ENCODE measurements around the gene HTT.

Gene HTT

DNA sequence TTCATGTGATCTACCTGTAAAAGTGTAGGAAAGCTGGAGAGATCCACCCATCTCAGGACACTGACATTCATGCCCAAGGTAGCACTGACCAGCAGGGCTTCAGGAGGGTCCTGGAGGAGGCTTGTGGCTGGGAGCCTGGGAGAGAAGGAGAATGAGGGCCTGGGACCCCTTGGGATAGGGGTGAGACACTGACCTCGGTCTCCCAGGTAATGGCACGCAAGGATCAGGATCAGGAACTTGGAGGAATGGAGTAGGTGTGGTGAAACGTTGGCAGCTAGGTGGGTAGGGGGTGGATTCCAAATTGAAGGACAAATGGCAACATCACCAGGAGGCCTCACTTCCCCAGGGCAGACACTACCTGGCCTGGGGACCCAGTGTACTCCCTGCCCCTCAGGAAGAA is 206.0 kb downstream of the HTT start:
- no peak for DNase-seq

DNA sequence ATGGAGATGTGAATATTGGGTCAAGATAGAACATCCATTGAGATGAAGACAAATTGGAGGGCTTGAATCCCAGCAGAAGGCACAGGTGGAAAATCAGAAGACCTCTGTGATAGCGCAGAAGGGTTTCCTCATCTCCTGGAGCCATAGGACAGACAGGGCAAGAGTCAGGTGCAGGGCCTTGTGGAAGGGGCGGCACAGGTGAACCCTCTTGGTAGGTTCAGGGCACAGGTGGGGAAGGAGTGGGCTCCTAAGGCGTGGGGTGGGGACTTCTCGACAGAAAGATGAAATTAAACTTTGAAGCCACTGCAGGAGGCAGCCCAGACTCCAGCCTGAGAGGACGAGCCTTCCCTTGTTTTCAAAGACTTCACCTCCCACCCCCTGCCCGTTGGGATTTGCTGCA is 209.0 kb downstream of the HTT start:
- no peak for DNase-seq

DNA sequence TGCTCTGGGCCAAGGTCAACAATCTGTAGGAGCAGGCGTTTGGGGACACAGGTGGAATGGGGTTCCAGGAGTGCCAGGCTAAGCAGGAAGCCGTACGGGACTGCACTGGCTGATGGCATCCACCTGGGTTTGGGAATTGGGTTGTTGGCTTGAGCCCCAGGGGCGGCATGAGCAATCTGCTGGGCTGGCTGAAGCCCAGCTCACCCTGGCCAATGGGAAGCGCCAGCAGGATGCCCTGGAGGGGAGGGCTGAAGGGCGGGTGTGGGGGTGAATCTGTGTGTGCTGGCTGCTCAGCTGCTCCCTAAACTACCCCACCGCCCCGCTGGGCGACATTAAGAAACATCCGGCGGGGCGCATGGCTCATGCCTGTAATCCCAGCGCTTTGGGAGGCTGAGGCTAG is 209.4 kb downstream of the HTT start:
- no peak for DNase-seq

DNA sequence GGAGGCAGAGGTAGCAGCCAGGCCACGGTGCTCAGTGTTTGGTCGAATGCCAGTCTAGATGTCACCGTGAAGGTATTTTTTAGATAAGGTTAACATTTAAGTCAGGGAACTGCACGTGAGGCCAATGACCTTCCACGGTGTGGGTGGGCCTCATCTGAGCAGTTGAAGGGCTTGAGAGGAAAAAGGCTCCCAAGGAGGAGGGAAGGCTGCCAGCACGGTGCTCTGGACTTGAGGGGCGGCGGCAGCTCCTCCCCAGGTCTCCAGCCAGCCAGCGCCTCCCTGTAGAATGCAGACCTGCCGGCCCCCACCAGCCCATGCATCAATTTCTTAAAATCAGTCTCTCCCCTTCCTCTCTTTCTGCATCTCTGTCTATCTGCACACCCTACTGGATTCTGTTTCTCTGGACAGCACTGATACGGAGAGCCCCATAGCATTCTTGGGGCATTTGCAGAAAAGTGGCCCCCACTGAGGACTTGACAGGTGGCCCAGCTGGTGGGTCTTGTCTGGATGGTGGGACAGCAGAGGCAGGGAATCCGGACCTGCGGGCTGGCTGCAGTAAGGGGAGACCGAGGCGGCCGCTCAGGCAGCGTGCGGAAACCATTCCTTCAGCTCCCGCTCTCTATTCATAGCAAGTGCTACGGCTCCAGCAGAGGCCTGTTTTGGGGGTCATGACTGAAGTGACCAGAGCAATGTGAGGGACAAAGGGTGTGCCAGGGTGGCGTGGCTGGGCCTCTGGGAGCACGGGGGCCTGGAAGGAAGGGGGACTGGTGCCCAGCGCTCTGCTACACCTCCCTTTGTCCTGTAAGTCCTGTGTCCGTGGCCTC is 210.5 kb downstream of the HTT start:
- no peak for DNase-seq

DNA sequence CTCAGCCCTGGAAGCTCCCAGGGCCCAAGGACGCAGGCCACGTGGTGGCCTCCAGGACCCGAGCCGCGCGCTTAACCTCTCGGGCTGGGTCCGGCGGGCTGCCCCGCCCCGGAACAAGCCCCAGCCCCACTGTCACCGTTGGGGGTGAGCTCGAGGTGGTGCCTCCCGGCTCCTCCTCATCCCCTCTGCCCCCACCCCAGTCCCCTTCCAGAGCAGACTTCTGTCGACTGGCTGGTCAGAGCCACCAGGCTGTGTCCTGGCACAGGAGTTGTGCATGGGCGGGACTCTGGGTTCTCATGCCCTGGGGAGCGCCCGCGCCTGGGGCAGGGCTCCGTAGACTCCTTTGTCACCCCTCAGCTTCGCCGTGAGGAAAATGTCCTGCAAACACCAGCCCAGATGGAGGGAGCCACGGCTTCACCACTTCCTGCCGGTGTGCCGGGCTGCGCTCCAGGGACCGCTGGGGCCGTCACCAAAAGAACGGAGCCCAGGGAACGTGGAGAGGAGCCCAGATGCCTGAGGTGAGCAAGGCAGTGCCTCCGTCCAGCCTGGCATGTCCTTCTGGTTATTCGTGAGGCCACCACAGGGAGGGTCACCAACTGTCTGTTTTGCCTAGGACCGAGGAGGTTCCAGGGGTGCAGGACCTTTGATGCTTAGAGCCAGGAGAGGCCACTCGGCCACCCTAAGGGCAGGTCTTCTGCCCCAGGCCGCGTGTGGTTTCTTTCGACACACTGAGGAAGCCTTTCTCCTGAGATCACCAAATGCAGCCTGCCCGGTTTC is 211.3 kb downstream of the HTT start:
- peak; percentile 70 for DNase-seq

DNA sequence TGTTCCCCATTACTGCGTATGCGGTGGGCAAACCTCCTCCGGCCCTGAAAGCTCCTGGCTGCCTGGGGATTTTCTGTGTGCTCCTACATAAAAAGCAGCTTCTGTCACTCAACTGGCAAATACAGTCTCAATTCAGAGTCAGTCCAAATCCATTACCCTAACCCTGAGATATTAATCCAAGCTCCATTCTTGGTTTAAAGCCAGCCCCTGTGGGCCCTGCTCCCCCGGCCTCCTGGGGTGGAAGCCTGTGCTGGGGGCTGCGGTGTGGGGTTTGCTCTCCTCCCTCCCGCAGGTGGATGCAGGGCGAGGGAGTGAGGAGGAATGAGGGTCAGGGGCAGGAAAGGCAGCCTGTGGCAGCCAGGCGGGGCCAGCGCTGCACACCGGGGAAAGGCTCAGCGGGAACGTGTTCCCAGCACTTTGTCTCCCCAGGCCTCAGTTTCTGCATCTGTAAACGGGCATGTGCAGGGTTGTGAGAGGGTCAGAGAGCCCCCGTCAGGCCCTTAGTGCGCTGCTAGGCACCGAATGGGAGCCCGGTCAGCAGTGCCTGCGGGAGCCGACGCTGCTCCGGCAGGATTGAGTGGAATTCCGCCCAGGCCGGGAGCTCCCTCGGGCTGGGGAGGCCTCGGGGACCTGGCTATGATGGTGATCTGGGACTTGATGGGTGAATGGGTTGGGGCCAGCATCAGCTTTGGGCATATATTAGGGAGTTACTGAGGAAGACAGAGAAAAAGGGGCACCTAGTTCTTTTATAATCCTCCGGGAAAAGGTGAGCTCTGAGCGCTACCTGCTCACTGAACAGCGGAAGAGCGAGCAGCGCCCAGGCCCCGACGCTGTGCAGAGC is 212.1 kb downstream of the HTT start:
- DNase-seq: no peak

DNA sequence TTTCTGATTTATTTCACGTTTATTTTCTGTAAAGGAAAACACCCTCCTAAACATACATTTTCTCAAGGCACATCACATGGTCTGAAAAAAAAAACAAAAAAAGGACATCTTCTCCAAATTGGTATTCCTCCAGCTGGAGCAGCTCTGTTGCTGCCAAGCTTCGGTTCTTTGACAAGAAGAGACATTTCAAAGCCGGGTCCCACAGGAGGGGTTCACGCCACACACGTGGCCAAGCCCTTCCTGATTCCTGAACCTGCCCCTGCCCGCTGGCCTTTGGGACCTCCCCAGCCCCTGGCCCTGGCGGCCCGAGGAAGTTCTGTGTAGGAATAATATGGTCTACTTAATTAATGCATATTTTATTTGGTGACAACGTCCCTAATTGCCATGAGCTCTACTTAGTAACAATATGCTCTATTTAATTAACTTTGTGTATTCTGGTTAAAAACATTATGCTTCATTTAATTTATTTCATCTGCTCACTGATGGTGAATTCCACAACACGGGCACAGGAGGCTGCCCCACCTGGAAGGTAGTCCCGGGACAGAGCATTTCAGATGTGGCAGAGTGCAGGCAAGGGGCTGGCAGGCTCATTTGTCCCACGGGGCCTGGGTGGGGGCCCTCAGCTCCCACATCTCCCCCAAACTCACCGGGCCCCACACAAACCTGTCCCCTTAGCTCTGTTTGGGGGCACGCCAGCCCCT is 212.9 kb downstream of the HTT start:
- DNase-seq: peak; percentile 21

DNA sequence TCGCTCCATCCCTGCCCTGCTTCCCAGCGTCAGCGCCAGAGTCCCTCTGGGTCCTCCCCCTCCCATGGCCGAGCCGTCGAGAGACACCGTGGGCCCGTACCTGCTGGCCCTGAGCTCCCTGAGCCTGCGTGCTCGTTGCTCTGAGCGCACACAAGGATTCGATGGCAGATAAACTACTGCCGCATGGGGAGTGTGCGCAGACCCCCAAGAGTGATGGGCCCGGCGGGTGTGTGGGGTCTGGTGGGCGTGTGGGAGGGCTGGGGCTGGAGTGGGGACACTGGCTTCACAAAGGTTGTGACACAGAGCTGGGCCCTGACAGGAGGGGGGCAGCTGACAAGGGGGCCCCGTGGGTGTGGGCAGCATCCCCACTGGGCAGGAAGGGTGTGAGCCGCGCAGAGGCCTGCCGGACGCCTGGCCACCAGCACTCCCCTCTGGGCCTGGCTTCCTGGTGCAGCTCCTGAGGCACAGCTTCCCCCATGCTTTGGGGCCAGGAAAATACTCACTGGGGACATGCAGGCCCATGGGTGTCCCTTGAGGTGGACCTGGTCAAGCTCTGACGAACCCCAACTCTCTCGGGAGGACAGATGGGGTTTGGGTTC is 213.6 kb downstream of the HTT start:
- no peak for DNase-seq

DNA sequence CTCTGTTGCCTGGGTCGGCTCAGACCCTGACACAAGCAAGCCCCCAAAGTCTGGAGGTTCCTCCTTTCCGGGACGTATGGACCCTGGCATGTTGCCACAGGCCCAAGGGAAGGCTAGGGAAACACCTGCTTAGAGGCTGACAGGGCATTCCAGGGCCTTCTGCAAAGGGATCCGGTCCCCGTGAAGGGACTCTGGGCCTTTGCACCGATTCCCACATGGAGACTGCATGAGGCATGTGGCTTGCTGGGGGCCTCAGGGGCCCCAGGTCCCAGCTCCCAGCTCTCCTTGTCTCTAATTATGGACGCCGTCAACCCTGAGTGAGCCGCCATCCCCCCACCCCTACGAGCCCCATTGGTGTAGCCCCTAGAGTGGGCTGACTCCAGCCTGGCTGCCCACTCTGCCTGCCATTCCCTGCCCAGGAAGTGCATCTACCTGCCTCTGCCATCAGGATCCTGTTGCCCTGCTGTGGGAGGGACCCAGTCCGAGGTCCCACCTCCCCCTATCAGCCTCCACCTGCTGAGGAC is 214.2 kb downstream of the HTT start:
- no peak for DNase-seq

DNA sequence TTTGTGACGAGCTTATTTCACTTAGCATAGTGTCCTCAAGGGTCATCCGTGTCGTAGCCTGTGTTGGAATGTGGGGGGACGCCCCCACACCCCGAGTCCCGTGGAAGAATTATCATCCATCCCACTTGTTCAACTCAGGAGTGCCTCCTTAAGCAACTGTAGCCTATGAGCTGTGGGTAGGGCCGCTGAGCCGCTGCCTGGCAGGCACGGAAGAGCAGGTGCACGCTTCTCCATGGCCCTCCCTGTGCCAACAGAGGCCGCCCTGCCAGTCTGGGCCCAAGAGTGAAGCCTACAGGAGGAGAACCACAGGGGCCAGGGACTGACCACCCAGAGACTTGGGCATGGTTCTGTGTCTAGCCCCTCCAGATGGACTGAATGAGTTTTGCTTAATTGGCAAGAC is 216.0 kb downstream of the HTT start:
- DNase-seq: no peak

DNA sequence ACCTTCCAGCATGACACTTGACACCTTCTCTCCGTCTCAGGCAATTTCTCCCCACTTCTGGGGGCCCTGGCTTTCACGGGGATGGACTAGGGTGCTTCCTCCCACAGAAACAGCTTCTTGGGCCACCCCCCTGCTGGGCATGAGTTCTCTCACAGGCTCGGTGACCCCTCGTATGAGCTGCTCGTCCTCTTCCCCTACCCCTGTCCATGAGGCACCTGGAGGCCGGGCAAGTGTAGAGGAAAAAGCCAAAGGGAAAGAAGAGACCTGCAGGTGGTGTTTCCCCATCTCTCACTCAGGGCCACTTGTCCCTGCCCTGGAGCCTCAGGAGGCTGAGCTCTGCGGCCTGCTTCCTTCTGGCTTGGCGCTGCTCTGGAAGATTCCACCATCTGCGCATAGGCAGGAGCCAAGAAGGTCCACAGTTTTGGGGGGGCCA is 216.4 kb downstream of the HTT start:
- DNase-seq: no peak

DNA sequence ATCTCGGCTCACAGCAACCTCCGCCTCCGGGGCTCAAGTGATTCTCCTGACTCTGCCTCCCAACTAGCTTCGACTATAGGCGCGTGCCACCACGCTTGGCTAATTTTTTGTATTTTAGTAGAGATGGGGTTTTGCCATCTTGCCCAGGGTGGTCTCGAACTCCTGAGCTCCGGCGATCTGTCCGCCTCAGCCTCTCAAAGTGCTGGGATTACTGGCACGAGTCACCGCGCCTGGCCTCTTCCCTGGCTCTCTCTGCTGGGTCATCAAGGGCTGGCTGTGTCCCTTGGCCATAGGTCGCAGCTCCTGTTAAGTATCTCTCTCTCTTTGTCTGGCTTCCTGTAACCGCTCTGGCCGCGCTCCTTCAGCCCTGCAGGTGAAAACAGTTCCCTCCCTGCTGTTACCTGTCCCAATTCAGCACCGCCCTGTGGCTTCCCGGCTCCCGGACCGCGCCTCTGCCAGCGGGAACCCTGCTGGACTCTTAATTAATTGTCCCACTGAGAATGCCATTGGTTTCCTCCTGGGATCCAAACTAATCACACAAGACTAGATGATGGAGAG is 217.0 kb downstream of the HTT start:
- DNase-seq: no peak

DNA sequence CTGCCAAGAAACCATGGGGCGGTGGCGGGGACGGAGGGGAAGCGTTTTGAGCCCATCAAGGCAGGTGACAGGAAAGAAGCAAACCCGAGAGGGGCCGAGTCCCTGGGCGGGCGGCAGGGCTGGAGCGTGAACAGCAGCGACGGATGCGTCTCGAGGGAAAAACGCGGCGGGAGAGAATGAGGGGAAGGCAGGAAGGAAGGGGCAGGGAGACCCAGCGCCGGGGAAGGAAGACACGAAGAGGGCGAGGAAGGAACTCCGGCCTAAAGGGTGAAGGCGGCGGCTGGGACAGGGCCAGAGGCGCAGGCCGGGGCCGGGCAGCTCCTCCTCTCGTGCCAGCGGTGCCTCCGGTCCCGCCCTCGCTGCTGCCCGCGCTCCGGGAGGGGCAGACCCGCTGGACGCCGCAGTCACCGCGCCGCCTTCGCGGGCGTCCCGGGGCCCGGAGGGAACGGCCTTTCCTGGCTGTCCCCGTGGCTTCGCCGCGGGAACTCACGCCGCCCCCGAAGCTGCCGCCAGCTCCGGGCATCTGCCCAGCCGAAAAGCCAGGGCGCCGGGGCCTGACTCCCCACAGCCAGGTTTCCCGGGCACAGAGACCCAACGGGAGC is 217.6 kb downstream of the HTT start:
- DNase-seq: peak; percentile 67

DNA sequence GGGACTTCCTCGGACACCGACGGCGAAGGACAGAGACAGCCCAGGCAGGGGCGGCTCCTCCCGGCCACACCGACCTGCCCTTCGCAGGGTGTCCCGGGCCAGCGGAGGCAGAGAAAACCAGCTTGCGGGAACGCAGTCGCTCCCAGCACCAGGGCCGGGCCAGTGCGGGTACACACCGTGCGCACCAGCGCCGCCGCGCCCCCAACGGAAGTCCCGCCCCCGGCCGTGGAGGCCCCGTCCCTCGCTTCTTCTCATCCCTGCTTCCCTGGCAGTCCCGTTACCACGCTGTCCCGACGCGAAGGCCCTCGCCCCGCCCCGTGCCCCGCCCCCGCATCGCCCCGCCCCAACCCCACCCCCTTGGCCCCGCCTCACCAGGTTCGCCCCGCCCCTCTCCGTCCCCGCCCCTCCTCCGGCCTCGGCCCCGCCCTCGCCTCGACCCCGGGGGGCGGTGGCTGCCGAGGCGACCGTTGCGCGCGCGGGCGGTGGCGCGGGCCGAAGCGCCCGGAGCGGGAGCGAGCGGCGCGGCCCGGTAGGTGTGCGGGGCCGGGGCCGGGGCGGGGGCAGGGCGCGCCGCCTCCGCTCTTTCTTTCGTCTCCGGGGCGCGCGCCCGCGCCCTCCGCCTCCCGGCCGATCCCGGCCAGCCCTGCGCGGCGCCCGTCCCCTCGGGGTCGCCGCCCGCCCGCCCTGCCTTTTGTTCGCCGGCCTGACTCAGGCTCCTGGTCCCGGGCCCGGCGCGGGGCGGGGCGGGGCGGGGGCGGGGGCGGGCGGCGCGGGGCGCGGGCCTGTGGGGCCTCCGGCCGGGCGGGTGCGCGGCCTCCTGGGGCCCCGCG is 218.3 kb downstream of the HTT start, which contains the start of gene RGS12:
Gene RGS12, plus strand, starts transcription at position 451 of the 830 bp plus-strand sequence. CDS start 23,150 bp downstream, outside the sequence.
- peak; percentile 97 for DNase-seq

All from femur (tissue), 1 donor.